Suprapubic skin (tissue), 4 donors: Measurements from ENCODE around the gene OGFOD2.

Experiments
- CTCF ChIP-seq, 2 donors: fragments of 200-600 bp in 1 of 2; fragments of 450-650 bp in 1 of 2; sonication (generic) in 1 of 2; IDR thresholded peaks; one replicate each; pipeline ENCODE4 v1.5.1; 2016 to 2019; ENCODE audit warnings: antibody characterized with exemption in 2 of 2, mild to moderate bottlenecking in 1 of 2, moderate library complexity in 1 of 2
- EP300 ChIP-seq: sonication (generic); formaldehyde crosslinking; IDR thresholded peaks from one replicate; pipeline ENCODE4 v1.6.1; 2017; ENCODE audit warnings: antibody characterized with exemption
- POLR2AphosphoS5 ChIP-seq, 3 donors: sonication (generic); formaldehyde crosslinking; IDR thresholded peaks; one replicate each; pipeline ENCODE4 v1.6.1; 2017; ENCODE audit warnings: antibody characterized with exemption in 3 of 3

- TF ChIP-seq EP300, result no peak
- no peak for TF ChIP-seq POLR2AphosphoS5 (IDR thresholded peaks at IDR 0.05)
- TF ChIP-seq CTCF (IDR thresholded peaks at IDR 0.05), result no peak
Observed at GRCh38 chr12:123019841-123020138, 44.7 kb downstream of the OGFOD2 start.
